ENCODE measurements around the gene FGF12. TPM values are rescaled to one million over a fixed set of nuclear protein-coding genes. Genes with fewer than 3 reads are reported as not detected.

FGF12 gene
- total and polyA plus RNA-seq, 10 donors, result 3.7 to 53.3 (median 19.1) TPM

GRCh38 chr3:192434186-192434585 is 293.2 kb downstream of the FGF12 start:
- Histone ChIP-seq H3K27ac (no peak overlapping the region), H3K9me3 (no peaks in the 10 kb centered on the region), H3K4me3 (no peak overlapping the region), H3K27me3 (replicated peaks in 1 of 7) (no peaks in the 10 kb centered on the region), H3K4me1 (no peaks in the 10 kb centered on the region), H3K36me3 (no peaks in the 10 kb centered on the region)
- no peak for DNase-seq
- WGBS, 5 donors, result 75 to 86% (median 83%) methylated on average over 2 of the region's 2 CpGs
- no peak for TF ChIP-seq POLR2A (IDR thresholded peaks at IDR 0.05)
- TF ChIP-seq CTCF (IDR thresholded peaks at IDR 0.05 in 8 of 11, conservative IDR thresholded peaks at IDR 0.05 in 3 of 11), result no peak
- TF ChIP-seq POLR2AphosphoS5 (IDR thresholded peaks at IDR 0.05), result no peak
- intact Hi-C loops (cut with DNase I; ENCODE audit: low total_unique reads), result no loop called here

GRCh38 chr3:192433704-192434103 is 293.6 kb downstream of the FGF12 start:
- H3K27ac ChIP-seq, result no peak overlapping the region
- H3K27me3 ChIP-seq (replicated peaks in 1 of 7), result peaks cover 0 to 3% (median 0%) of the 10 kb centered on the region in 7 donors
- no peak overlapping the region for H3K4me3 ChIP-seq
- no peak for DNase-seq
- 69 to 86% (median 70%) methylated on average over 5 of the region's 5 CpGs for WGBS, 5 donors
- no peak for TF ChIP-seq POLR2A (IDR thresholded peaks at IDR 0.05)
- TF ChIP-seq POLR2AphosphoS5 (IDR thresholded peaks at IDR 0.05), result no peak
- TF ChIP-seq CTCF (IDR thresholded peaks at IDR 0.05 in 8 of 11, conservative IDR thresholded peaks at IDR 0.05 in 3 of 11), result no peak
- H3K9me3 ChIP-seq, result no peaks in the 10 kb centered on the region
- H3K36me3 ChIP-seq, result no peaks in the 10 kb centered on the region
- intact Hi-C loops (cut with DNase I; ENCODE audit: low total_unique reads), result no loop called here
- no peaks in the 10 kb centered on the region for H3K4me1 ChIP-seq

GRCh38 chr3:192422997-192423342 is 304.4 kb downstream of the FGF12 start:
- Histone ChIP-seq H3K36me3 (no peaks in the 10 kb centered on the region), H3K9me3 (no peaks in the 10 kb centered on the region), H3K27ac (no peak overlapping the region), H3K27me3 (replicated peaks in 1 of 7) (no peaks in the 10 kb centered on the region), H3K4me3 (no peak overlapping the region), H3K4me1 (no peaks in the 10 kb centered on the region)
- DNase-seq, result no peak
- TF ChIP-seq POLR2AphosphoS5 (IDR thresholded peaks at IDR 0.05) (no peak), CTCF (IDR thresholded peaks at IDR 0.05 in 8 of 11, conservative IDR thresholded peaks at IDR 0.05 in 3 of 11) (peak in 4 of 11 experiments; percentile 13 to 32 (median 21)), POLR2A (IDR thresholded peaks at IDR 0.05) (no peak)
- intact Hi-C loops (cut with DNase I; ENCODE audit: low total_unique reads), result no loop called here
- WGBS, 5 donors, result 75 to 91% (median 84%) methylated on average over 2 of the region's 2 CpGs

GRCh38 chr3:192422321-192422996 is 304.9 kb downstream of the FGF12 start:
- no peak for TF ChIP-seq POLR2AphosphoS5 (IDR thresholded peaks at IDR 0.05)
- no peak for TF ChIP-seq POLR2A (IDR thresholded peaks at IDR 0.05)
- no peak for TF ChIP-seq CTCF (IDR thresholded peaks at IDR 0.05 in 8 of 11, conservative IDR thresholded peaks at IDR 0.05 in 3 of 11)
- H3K27ac ChIP-seq, result no peak overlapping the region
- no peaks in the 10 kb centered on the region for H3K9me3 ChIP-seq
- H3K27me3 ChIP-seq (replicated peaks in 1 of 7), result no peaks in the 10 kb centered on the region
- no peak for DNase-seq
- H3K4me3 ChIP-seq, result no peak overlapping the region
- intact Hi-C loops (cut with DNase I; ENCODE audit: low total_unique reads), result no loop called here
- no peaks in the 10 kb centered on the region for H3K4me1 ChIP-seq
- H3K36me3 ChIP-seq, result no peaks in the 10 kb centered on the region
- 81 to 91% (median 88%) methylated on average over 2 of the region's 2 CpGs for WGBS, 5 donors
